ENCODE measurements around the gene POLQ. TPM values are rescaled to one million over a fixed set of nuclear protein-coding genes. Genes with fewer than 3 reads are reported as not detected.

Gene POLQ
- total RNA-seq, 3 donors from 2014 or later (not counting 1 experiment from before 2014, with no cell fraction given) = 0.66 to 1.2 (median 0.70) TPM

GRCh38 chr3:121552797-121553196, 7.0 kb upstream of the POLQ start:
- no peak overlapping the region for H3K27ac Mint-ChIP-seq
- no peak for ATAC-seq

GRCh38 chr3:121552379-121552778, 6.6 kb upstream of the POLQ start:
- Mint-ChIP-seq H3K9me3 (no peaks in the 10 kb centered on the region), H3K27ac (no peak overlapping the region), H3K4me1 (no peaks in the 10 kb centered on the region), H3K27me3 (ENCODE audit: low read depth in 2 of 2) (peaks cover 0 to 6% of the 10 kb centered on the region in 2 donors), H3K4me3 (no peak overlapping the region), H3K36me3 (no peaks in the 10 kb centered on the region)
- no peaks in the 10 kb centered on the region for H3K9me3 ChIP-seq (ENCODE audit: control insufficient read depth, insufficient read depth, low read length)
- no peak overlapping the region for H3K27ac ChIP-seq (ENCODE audit: low read length)
- peaks cover 3% of the 10 kb centered on the region for H3K4me1 ChIP-seq (ENCODE audit: control insufficient read depth, insufficient read depth, low read length)
- no peak for TF ChIP-seq CTCF (IDR thresholded peaks at IDR 0.05)
- ATAC-seq (no peak), DNase-seq (no peak)
- H3K27me3 ChIP-seq (ENCODE audit: control insufficient read depth, insufficient read depth, low read length) = peaks cover 2% of the 10 kb centered on the region
- H3K4me3 ChIP-seq (ENCODE audit: low read length) = no peak overlapping the region
- no peaks in the 10 kb centered on the region for H3K36me3 ChIP-seq (ENCODE audit: control insufficient read depth, insufficient read depth, low read length)
- intact Hi-C loops (cut with micrococcal nuclease) = no loop called here
- 82% methylated on average over 4 of the region's 4 CpGs for WGBS (ENCODE audit: insufficient coverage)

More at GRCh38 chr3:121552797-121553196, 7.0 kb upstream of the POLQ start:
- intact Hi-C loops (cut with micrococcal nuclease) = no loop called here
- Mint-ChIP-seq H3K4me1 (no peaks in the 10 kb centered on the region), H3K36me3 (no peaks in the 10 kb centered on the region), H3K27me3 (ENCODE audit: low read depth in 2 of 2) (peaks cover 0 to 6% of the 10 kb centered on the region in 2 donors), H3K4me3 (no peak overlapping the region), H3K9me3 (no peaks in the 10 kb centered on the region)
- peaks cover 2% of the 10 kb centered on the region for H3K27me3 ChIP-seq (ENCODE audit: control insufficient read depth, insufficient read depth, low read length)
- no peak overlapping the region for H3K4me3 ChIP-seq (ENCODE audit: low read length)
- H3K27ac ChIP-seq (ENCODE audit: low read length) = no peak overlapping the region
- H3K9me3 ChIP-seq (ENCODE audit: control insufficient read depth, insufficient read depth, low read length) = no peaks in the 10 kb centered on the region
- H3K4me1 ChIP-seq (ENCODE audit: control insufficient read depth, insufficient read depth, low read length) = peaks cover 3% of the 10 kb centered on the region
- TF ChIP-seq CTCF (IDR thresholded peaks at IDR 0.05) = no peak
- no peak for DNase-seq
- H3K36me3 ChIP-seq (ENCODE audit: control insufficient read depth, insufficient read depth, low read length) = no peaks in the 10 kb centered on the region
- WGBS (ENCODE audit: insufficient coverage) = 91% methylated on average over 2 of the region's 3 CpGs

- H3K4me1 Mint-ChIP-seq = peaks cover 13 to 21% of the 10 kb centered on the region in 2 donors
- H3K4me3 ChIP-seq (ENCODE audit: low read length) = peak overlapping the region; percentile 63
- H3K27ac ChIP-seq (ENCODE audit: low read length) = no peak overlapping the region
- H3K9me3 ChIP-seq (ENCODE audit: control insufficient read depth, insufficient read depth, low read length) = no peaks in the 10 kb centered on the region
- 2% methylated on average over 16 of the region's 18 CpGs for WGBS (ENCODE audit: insufficient coverage)
- peaks cover 9% of the 10 kb centered on the region for H3K4me1 ChIP-seq (ENCODE audit: control insufficient read depth, insufficient read depth, low read length)
- H3K36me3 ChIP-seq (ENCODE audit: control insufficient read depth, insufficient read depth, low read length) = no peaks in the 10 kb centered on the region
- DNase-seq = no peak
- no peaks in the 10 kb centered on the region for H3K27me3 ChIP-seq (ENCODE audit: control insufficient read depth, insufficient read depth, low read length)
- no peaks in the 10 kb centered on the region for H3K36me3 Mint-ChIP-seq
- TF ChIP-seq CTCF (IDR thresholded peaks at IDR 0.05) = no peak
- peak overlapping the region in 1 of 2 donors; percentile 82 for H3K27ac Mint-ChIP-seq
- no peak for ATAC-seq
- no peaks in the 10 kb centered on the region for H3K9me3 Mint-ChIP-seq
- H3K4me3 Mint-ChIP-seq = peak overlapping the region; percentile 96
- intact Hi-C loops (cut with micrococcal nuclease) = loop anchor here (5.0 to 10.0 kb wide), 5 partner anchors 202 to 1942 kb away; partner anchors contain the start of genes EAF2, FAM162A, GOLGB1 and IQCB1
- H3K27me3 Mint-ChIP-seq (ENCODE audit: low read depth in 2 of 2) = no peaks in the 10 kb centered on the region
Observed at GRCh38 chr3:121545049-121545573, 677 bp downstream of the POLQ start.

DNA sequence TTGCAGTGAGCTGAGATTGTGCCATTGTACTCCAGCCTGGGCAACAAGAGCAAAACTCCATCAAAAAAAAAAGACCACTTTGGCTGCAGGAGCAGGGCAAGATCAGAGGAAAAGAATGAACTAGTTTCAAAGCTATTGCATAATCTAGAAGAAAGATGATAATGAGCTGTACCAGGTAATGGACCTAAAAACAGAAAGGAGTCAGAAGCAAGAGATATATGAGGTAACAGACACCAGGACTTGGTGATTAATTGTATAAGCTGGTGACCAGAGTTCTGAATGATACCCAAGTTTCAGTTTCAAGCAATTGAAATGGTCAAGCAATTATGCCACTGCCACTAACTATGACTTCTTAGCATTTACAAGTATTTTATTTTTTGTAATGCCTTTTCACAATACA, 2.9 kb downstream of the POLQ start:
- Mint-ChIP-seq H3K9me3 (no peaks in the 10 kb centered on the region), H3K36me3 (no peaks in the 10 kb centered on the region), H3K4me1 (peaks cover 13 to 21% of the 10 kb centered on the region in 2 donors), H3K27me3 (ENCODE audit: low read depth in 2 of 2) (no peaks in the 10 kb centered on the region), H3K27ac (no peak overlapping the region), H3K4me3 (no peak overlapping the region)
- H3K36me3 ChIP-seq (ENCODE audit: control insufficient read depth, insufficient read depth, low read length) = no peaks in the 10 kb centered on the region
- H3K27me3 ChIP-seq (ENCODE audit: control insufficient read depth, insufficient read depth, low read length) = no peaks in the 10 kb centered on the region
- H3K27ac ChIP-seq (ENCODE audit: low read length) = no peak overlapping the region
- ATAC-seq = no peak
- no peak for DNase-seq
- peaks cover 7% of the 10 kb centered on the region for H3K4me1 ChIP-seq (ENCODE audit: control insufficient read depth, insufficient read depth, low read length)
- H3K4me3 ChIP-seq (ENCODE audit: low read length) = no peak overlapping the region
- H3K9me3 ChIP-seq (ENCODE audit: control insufficient read depth, insufficient read depth, low read length) = no peaks in the 10 kb centered on the region
- TF ChIP-seq CTCF (IDR thresholded peaks at IDR 0.05) = no peak
- intact Hi-C loops (cut with micrococcal nuclease) = loop anchor here (10.0 kb wide), 2 partner anchors 292 to 452 kb away; partner anchors contain the start of genes EAF2 and IQCB1

Measured in natural killer cell (primary cell).